Measurements from ENCODE around the gene MAMDC4. TPM values are rescaled to one million over a fixed set of nuclear protein-coding genes. Genes with fewer than 3 reads are reported as not detected.
"Not testable (repeated sequence)": the region's sequence is repeated elsewhere in the genome, so short reads cannot be mapped to it uniquely, and the experiment has no call there.

The MAMDC4 gene
- total RNA-seq, 2 donors from 2014 or later = 3.4 TPM

- H3K27ac Mint-ChIP-seq = peak overlapping the region; percentile 90
- no peaks in the 10 kb centered on the region for H3K27me3 Mint-ChIP-seq
- H3K4me1 Mint-ChIP-seq = peaks cover 6% of the 10 kb centered on the region
- no peak for DNase-seq
- no peaks in the 10 kb centered on the region for H3K9me3 ChIP-seq (ENCODE audit: control insufficient read depth, low read length, poor library complexity, severe bottlenecking)
- no peak overlapping the region for H3K4me3 Mint-ChIP-seq
- ATAC-seq = no peak
- H3K36me3 Mint-ChIP-seq (ENCODE audit: low read depth) = peaks cover 3% of the 10 kb centered on the region
Observed at GRCh38 chr9:136839229-136840139, 12.7 kb upstream of the MAMDC4 start.

DNA sequence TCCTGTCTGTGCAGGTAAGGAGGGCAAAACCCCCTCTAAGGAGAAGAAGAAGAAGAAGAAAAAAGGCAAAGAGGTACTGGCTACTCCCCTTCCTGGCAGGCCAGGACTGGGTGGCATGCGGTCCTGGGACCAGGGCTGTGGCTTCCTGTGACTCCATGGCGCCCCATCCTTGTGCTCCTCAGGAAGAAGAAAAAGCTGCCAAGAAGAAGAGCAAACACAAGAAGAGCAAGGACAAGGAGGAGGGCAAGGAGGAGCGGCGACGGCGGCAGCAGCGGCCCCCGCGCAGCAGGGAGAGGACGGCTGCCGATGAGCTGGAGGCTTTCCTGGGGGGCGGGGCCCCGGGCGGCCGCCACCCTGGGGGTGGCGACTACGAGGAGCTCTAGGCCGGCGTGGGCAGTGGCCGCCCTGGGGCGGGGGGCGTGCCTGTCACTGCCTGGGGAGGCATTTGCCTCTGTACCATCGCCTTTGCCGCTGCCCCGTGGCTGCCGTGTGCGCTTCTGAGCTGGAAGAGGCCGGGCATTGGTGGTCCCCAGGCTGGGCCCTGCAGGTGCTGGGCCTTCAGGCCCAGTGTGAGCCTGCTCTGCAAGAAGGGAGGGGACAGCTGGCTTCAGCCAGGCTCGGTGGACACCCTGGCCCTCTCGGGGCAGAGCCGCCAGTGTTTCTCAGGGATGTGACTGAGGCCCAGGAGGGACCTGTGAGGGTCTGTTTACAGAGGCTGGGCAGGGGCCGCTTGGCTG, 11.8 kb upstream of the MAMDC4 start:
- Mint-ChIP-seq H3K27ac (peak overlapping the region; percentile 90), H3K36me3 (ENCODE audit: low read depth) (peaks cover 3% of the 10 kb centered on the region), H3K4me3 (no peak overlapping the region), H3K27me3 (no peaks in the 10 kb centered on the region), H3K4me1 (peaks cover 6% of the 10 kb centered on the region)
- no peak for ATAC-seq
- no peaks in the 10 kb centered on the region for H3K9me3 ChIP-seq (ENCODE audit: control insufficient read depth, low read length, poor library complexity, severe bottlenecking)
- DNase-seq = no peak

DNA sequence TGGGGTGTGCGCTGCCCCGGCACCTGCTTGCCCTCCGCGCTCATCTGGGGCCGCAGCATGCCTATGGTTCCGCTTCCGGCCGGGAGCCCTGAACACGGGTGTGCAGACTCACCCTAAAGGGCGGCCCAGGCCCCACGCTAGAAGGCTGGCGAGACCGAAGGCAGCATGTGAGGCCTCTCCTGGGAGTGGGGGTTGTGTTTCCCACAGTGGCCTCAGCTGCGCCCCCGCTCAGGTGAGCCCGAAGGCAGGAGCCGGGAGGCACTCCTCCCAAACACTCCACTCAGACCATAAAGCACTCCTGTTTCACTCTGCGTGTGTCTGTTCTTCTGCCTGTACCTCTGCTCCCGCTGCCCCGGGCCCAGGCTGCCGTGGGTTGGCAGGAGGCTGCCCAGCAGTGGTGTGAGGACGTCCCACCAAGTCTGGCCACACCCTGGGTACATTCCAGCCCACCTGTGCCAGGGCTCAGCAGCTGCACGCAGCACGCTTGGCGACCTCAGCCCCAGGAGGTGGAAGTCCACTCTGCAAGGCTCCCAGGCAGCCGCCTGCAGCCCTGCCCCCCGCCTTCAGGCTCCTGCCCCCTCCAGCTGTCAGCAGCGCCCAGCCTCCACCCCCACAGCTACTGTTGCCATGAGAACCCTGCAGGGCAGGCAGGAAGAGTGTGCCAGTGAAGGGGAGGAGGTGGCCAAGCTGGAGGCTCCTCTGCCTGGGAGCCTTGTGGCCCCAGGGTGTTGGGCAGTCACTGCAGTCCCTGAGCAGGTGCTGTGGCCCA, 11.1 kb upstream of the MAMDC4 start:
- ATAC-seq = no peak

GRCh38 chr9:136841646-136842379, 10.3 kb upstream of the MAMDC4 start:
- not testable (repeated sequence) for DNase-seq; H3K27ac Mint-ChIP-seq; ATAC-seq; H3K36me3 Mint-ChIP-seq (ENCODE audit: low read depth); H3K27me3 Mint-ChIP-seq; H3K9me3 ChIP-seq (ENCODE audit: control insufficient read depth, low read length, poor library complexity, severe bottlenecking)
- Mint-ChIP-seq H3K4me3 (peak overlapping the region; percentile 92), H3K4me1 (peaks cover 11% of the 10 kb centered on the region)

More for the DNA sequence above, 11.1 kb upstream of the MAMDC4 start:
- Mint-ChIP-seq H3K27ac (no peak overlapping the region), H3K27me3 (no peaks in the 10 kb centered on the region), H3K36me3 (ENCODE audit: low read depth) (peaks cover 3% of the 10 kb centered on the region), H3K4me3 (peak overlapping the region; percentile 92), H3K4me1 (peaks cover 6% of the 10 kb centered on the region)
- no peak for DNase-seq
- H3K9me3 ChIP-seq (ENCODE audit: control insufficient read depth, low read length, poor library complexity, severe bottlenecking) = no peaks in the 10 kb centered on the region

DNA sequence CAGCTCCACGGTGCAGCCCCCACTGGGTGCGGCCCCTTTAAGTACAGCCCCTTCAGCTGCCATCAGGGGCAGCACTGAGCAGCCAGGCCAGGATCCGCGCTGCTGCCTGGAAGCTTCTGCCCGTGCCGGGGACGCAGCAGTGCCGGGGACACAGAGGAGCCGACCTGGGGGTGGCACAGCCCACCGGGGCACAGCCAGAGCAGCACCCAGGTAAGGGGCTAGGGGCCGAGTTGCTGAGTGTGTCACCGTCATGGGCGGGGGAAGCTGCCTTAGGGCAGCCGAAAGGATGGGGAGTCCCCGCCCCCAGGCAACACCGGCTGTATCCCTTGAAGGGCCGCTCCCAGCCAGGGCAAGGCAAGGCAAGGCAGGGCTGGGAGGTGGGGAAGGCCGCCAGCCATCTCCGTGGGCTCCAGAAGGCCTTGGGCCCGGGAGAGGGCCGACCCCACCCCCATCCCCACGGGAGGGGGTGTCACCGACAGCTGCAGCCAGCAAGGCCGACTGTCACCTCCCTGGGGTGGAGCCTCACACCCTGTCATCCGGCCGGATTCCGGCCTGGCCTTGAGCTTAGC, 9.7 kb upstream of the MAMDC4 start, which contains the start of gene AJM1:
TSS of gene AJM1 (plus strand) at position 99 of the 569 bp plus-strand sequence. CDS start 1,937 bp downstream, outside the sequence.
- ATAC-seq (peak; percentile 92), DNase-seq (peak; percentile 69 to 78 (median 70))
- H3K27me3 Mint-ChIP-seq; H3K9me3 ChIP-seq (ENCODE audit: control insufficient read depth, low read length, poor library complexity, severe bottlenecking); H3K27ac Mint-ChIP-seq; H3K36me3 Mint-ChIP-seq (ENCODE audit: low read depth): not testable (repeated sequence)
- peaks cover 11% of the 10 kb centered on the region for H3K4me1 Mint-ChIP-seq
- H3K4me3 Mint-ChIP-seq = peak within 1 kb of the TSS; percentile 92

DNA sequence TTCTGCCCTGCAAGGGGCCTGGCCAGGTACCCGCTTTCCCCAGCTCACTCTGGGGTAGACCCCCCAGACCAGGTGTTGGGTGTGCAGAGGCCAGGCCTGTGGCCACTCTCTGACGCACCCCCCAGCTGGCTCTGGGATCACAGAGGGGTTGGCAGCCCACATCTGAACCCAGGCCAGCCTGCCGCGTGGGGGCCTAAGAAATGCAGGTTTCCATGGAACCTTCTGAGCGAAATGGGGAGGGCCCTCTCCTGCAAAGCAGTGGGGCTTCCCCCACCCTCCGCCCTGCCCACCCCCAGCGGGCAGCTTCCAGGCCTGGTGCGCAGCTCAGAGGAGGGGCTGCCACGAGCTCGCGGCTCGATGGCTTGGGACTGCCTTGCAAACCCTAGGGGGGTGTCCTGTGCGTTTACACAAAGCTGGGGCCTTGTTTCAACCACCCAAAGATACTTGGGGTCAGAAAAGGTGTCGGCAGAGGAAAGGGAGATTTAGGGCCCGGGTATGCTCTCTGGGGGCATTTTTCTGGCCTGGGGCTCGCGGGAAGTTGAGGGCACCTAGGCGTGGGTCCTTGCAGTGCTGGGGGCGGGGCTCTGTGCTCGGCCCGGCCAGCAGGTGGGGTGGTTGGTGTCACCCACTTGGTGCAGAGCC, 8.9 kb upstream of the MAMDC4 start:
- Mint-ChIP-seq H3K27me3 (peaks cover 12% of the 10 kb centered on the region), H3K4me1 (peaks cover 18% of the 10 kb centered on the region), H3K4me3 (peak overlapping the region; percentile 49)
- H3K9me3 ChIP-seq (ENCODE audit: control insufficient read depth, low read length, poor library complexity, severe bottlenecking); H3K27ac Mint-ChIP-seq; DNase-seq; H3K36me3 Mint-ChIP-seq (ENCODE audit: low read depth); ATAC-seq: not testable (repeated sequence)

- not testable (repeated sequence) for H3K9me3 ChIP-seq (ENCODE audit: control insufficient read depth, low read length, poor library complexity, severe bottlenecking); H3K27ac Mint-ChIP-seq; H3K36me3 Mint-ChIP-seq (ENCODE audit: low read depth)
- Mint-ChIP-seq H3K4me1 (peaks cover 20% of the 10 kb centered on the region), H3K27me3 (peaks cover 12% of the 10 kb centered on the region), H3K4me3 (peak overlapping the region; percentile 49)
- DNase-seq (peak; percentile 33 to 59 (median 44)), ATAC-seq (peak; percentile 20)
Observed at GRCh38 chr9:136843801-136844740, 8.1 kb upstream of the MAMDC4 start.

DNA sequence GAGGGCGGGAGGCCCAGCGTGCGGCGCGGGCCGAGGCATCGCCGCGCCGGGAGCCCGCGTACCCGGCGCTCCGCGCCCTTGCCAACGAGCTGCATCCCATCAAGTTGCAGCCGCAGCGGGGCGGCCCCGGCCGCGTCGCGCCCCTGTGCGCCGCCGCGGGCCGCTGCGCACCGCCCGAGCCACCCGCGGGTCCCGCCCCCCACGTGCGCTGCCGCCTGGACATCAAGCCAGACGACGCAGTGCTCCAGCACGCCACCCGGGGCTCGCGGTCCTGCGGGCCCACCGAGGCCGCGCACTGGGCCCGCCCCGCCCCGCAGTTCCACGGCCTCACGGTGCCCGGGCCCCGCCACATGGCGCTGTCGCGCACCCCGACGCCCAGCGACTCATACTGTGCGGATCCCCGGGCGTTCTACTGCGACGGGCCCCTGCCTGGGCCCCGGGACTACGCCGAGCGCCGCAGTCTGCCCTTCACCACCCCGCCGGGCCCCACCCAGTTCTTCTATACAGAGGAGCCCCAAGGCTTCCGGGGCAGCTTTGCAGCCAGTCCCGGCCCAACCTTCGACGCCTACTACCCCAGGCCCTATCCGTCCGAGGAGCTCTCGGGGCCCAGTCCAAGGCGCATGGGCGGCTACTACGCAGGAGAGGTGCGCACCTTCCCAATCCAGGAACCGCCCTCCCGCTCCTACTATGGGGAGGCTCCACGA, 7.2 kb upstream of the MAMDC4 start:
- no peaks in the 10 kb centered on the region for H3K9me3 ChIP-seq (ENCODE audit: control insufficient read depth, low read length, poor library complexity, severe bottlenecking)
- peak overlapping the region; percentile 55 for H3K4me3 Mint-ChIP-seq
- DNase-seq (no peak), ATAC-seq (no peak)
- H3K36me3 Mint-ChIP-seq (ENCODE audit: low read depth) = peaks cover 5% of the 10 kb centered on the region
- H3K4me1 Mint-ChIP-seq = peaks cover 23% of the 10 kb centered on the region
- H3K27me3 Mint-ChIP-seq = peaks cover 12% of the 10 kb centered on the region
- H3K27ac Mint-ChIP-seq = no peak overlapping the region

DNA sequence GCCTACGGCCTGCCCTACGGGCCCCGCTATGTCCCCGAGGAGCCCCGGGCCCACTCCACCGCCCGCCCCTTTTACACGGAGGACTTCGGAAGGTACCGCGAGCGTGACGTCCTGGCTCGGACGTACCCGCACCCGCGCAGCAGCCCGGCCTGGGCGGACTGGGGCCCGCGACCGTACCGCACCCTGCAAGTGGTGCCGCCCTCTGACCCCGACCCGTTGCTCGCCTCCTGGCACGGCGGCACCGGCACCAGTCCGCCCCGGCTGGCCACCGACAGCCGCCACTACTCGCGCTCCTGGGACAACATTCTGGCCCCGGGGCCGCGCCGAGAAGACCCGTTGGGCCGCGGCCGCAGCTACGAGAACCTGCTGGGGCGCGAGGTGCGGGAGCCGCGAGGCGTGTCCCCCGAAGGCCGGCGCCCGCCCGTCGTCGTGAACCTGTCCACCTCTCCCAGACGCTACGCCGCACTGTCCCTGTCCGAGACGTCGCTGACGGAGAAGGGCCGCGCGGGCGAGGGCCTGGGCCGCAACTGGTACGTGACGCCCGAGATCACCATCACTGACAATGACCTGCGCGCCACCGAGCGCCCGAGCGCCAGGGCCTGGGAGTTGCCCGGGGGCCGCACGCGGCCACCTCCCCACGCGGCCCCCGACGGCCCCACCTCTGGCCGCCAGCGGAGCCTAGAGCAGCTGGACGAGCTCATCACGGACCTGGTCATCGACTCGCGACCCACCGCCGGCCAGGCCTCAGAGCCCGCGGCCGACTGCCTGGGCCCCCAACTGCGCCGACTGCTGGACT, 6.5 kb upstream of the MAMDC4 start:
- no peaks in the 10 kb centered on the region for H3K9me3 ChIP-seq (ENCODE audit: control insufficient read depth, low read length, poor library complexity, severe bottlenecking)
- peak overlapping the region; percentile 55 for H3K4me3 Mint-ChIP-seq
- peaks cover 12% of the 10 kb centered on the region for H3K27me3 Mint-ChIP-seq
- peaks cover 2% of the 10 kb centered on the region for H3K36me3 Mint-ChIP-seq (ENCODE audit: low read depth)
- DNase-seq (no peak), ATAC-seq (no peak)
- H3K27ac Mint-ChIP-seq = no peak overlapping the region
- H3K4me1 Mint-ChIP-seq = peaks cover 23% of the 10 kb centered on the region

DNA sequence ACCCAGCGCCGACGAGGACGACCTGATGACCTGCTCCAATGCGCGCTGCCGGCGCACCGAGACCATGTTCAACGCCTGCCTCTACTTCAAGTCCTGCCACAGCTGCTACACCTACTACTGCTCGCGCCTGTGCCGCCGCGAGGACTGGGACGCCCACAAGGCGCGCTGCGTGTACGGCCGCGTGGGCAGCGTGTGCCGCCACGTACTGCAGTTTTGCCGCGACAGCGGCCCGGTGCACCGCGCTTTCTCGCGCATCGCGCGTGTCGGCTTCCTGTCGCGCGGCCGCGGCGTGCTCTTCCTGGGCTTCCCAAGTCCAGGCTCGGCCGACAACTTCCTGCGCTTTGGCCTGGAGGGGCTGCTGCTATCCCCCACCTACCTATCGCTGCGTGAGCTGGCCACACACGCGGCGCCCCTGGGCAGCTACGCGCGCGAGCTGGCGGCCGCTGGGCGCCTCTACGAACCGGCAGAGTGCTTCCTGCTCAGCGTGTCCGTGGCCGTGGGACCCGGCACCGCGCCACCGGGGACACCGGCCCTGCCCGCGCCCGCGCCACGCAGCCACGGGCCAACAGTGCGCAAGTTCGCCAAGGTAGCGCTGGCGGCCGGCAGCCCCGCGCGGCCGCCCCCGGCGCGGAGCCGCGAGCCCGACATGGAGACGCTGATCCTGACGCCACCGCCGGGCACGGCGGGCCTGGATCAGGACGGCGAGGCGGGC, 5.6 kb upstream of the MAMDC4 start:
- Mint-ChIP-seq H3K27me3 (peaks cover 12% of the 10 kb centered on the region), H3K27ac (peak overlapping the region; percentile 75), H3K4me1 (peaks cover 23% of the 10 kb centered on the region), H3K36me3 (ENCODE audit: low read depth) (peaks cover 2% of the 10 kb centered on the region), H3K4me3 (peak overlapping the region; percentile 92)
- DNase-seq (no peak), ATAC-seq (no peak)
- no peaks in the 10 kb centered on the region for H3K9me3 ChIP-seq (ENCODE audit: control insufficient read depth, low read length, poor library complexity, severe bottlenecking)

Measured in T-helper 17 cell (primary cell).